ENCODE results near the gene AMMECR1. TPM values are rescaled to one million over a fixed set of nuclear protein-coding genes. Genes with fewer than 3 reads are reported as not detected.

Gene AMMECR1
- total and polyA plus RNA-seq, 2 of the 8 experiments (the other 6 are each of a cell fraction or from before 2014, with no cell fraction given): 10.2 to 21.2 TPM

GRCh38 chrX:110327336-110327735 is 9.5 kb upstream of the AMMECR1 start:
- H3K18ac ChIP-seq (ENCODE audit: extremely low read depth, low read length): no peak overlapping the region

More at GRCh38 chrX:110327336-110327735, 9.5 kb upstream of the AMMECR1 start:
- Histone ChIP-seq H3K23me2 (ENCODE audit: low read depth, low read length) (no peaks in the 10 kb centered on the region), H3K36me3 (ENCODE audit: control insufficient read depth in 2 of 4, insufficient read depth in 4 of 4, low read length in 3 of 4) (no peaks in the 10 kb centered on the region), H3K27ac (ENCODE audit: low read depth, low read length) (no peak overlapping the region), H3K27me3 (replicated peaks in 1 of 4; ENCODE audit: control insufficient read depth in 3 of 4, extremely low read depth in 1 of 4, insufficient read depth in 3 of 4, low read length in 3 of 4) (no peaks in the 10 kb centered on the region), H4K8ac (ENCODE audit: extremely low read depth, insufficient read depth, low read length) (no peak overlapping the region), H3K4ac (replicated peaks; ENCODE audit: insufficient read length, low read depth, low read length) (no peak overlapping the region), H2BK20ac (ENCODE audit: low read length) (no peak overlapping the region), H4K5ac (ENCODE audit: insufficient read length, low read depth, low read length) (no peak overlapping the region), H3K4me1 (replicated peaks in 1 of 4; ENCODE audit: control insufficient read depth in 3 of 4, insufficient read depth in 4 of 4, low read length in 3 of 4) (no peaks in the 10 kb centered on the region), H2BK15ac (ENCODE audit: low read length) (no peak overlapping the region), H3K14ac (ENCODE audit: insufficient read length) (no peak overlapping the region), H3K4me2 (ENCODE audit: insufficient read depth in 1 of 2, low read depth in 2 of 2, low read length in 2 of 2) (no peak overlapping the region), H3K79me1 (ENCODE audit: low read depth, low read length) (no peaks in the 10 kb centered on the region), H4K20me1 (replicated peaks in 1 of 2; ENCODE audit: control insufficient read depth in 1 of 2, insufficient read depth in 2 of 2, low read length in 2 of 2) (no peaks in the 10 kb centered on the region), H2BK5ac (ENCODE audit: low read depth, low read length) (no peak overlapping the region), H3K23ac (ENCODE audit: insufficient read length) (no peak overlapping the region), H3K9ac (replicated peaks in 1 of 4; ENCODE audit: extremely low read depth in 1 of 4, low read depth in 3 of 4, low read length in 3 of 4) (no peak overlapping the region), H2BK12ac (ENCODE audit: low read depth, low read length) (no peak overlapping the region), H3K79me2 (ENCODE audit: control insufficient read depth in 1 of 2, insufficient read depth in 2 of 2, low read length in 2 of 2) (no peaks in the 10 kb centered on the region), H2AK5ac (ENCODE audit: low read depth, low read length) (no peak overlapping the region), H3K56ac (replicated peaks; ENCODE audit: insufficient read length, low read depth, low read length) (no peak overlapping the region), H3K4me3 (ENCODE audit: extremely low read depth in 1 of 4, insufficient read depth in 2 of 4, low read depth in 3 of 4, low read length in 4 of 4) (no peak overlapping the region), H2AFZ (ENCODE audit: low read length) (no peak overlapping the region), H4K91ac (replicated peaks; ENCODE audit: insufficient read length, low read length) (no peak overlapping the region), H2BK120ac (replicated peaks; ENCODE audit: low read depth, low read length) (no peak overlapping the region), H3K9me3 (ENCODE audit: insufficient read depth in 2 of 2, low read depth in 1 of 2, low read length in 1 of 2) (no peaks in the 10 kb centered on the region)
- POLR2A ChIA-PET (ENCODE audit: partially characterized antibody): no interaction called here
- 100% methylated on average over 1 of the region's 1 CpG; no CpG with 5 or more reads in 1 of the 2 experiments for WGBS, 2 experiments (ENCODE audit: extremely low coverage in 1 of 2, insufficient coverage in 1 of 2, insufficient read length in 1 of 2, insufficient replicate concordance in 2 of 2, low coverage in 1 of 2, low lambda C conversion rate in 2 of 2, missing lambda C conversion rate in 1 of 2)
- TF ChIP-seq POU5F1 (IDR thresholded peaks at IDR 0.05; ENCODE audit: low read depth, low read length) (no peak), RAD21 (IDR thresholded peaks at IDR 0.05 in 1 of 2, conservative IDR thresholded peaks at IDR 0.05 in 1 of 2; ENCODE audit: low read depth in 2 of 2, low read length in 2 of 2) (no peak), PHF8 (conservative IDR thresholded peaks at IDR 0.05; ENCODE audit: low read depth, low read length) (no peak), ATF3 (IDR thresholded peaks at IDR 0.05; ENCODE audit: insufficient read depth, low read depth, low read length) (no peak), GTF2F1 (IDR thresholded peaks at IDR 0.05; ENCODE audit: borderline replicate concordance, low read depth, low read length) (no peak), CREB1 (IDR thresholded peaks at IDR 0.05) (no peak), RNF2 (IDR thresholded peaks at IDR 0.05; ENCODE audit: borderline replicate concordance, low read depth, low read length, missing control alignments, poor library complexity, severe bottlenecking) (no peak), MAX (IDR thresholded peaks at IDR 0.05) (no peak), NANOG (IDR thresholded peaks at IDR 0.05; ENCODE audit: insufficient read depth, low read depth, low read length, poor library complexity, severe bottlenecking) (no peak), BRCA1 (IDR thresholded peaks at IDR 0.05; ENCODE audit: low read depth, low read length) (no peak)
- FAIRE-seq: no peak
- DNase-seq (ENCODE audit: low read depth in 1 of 2, low spot score in 2 of 2): no peak
- CTCF ChIA-PET (ENCODE audit: partially characterized antibody): no interaction called here
